GM19438 (cell line): Measurements from ENCODE around the gene FILIP1.
"Not testable (repeated sequence)": the region's sequence is repeated elsewhere in the genome, so short reads cannot be mapped to it uniquely, and the experiment has no call there.

Experiments used
- ATAC-seq: cut with Tn5 transposase; IDR thresholded peaks from one replicate; pipeline ENCODE4 v1.9.1; 2021; ENCODE audit warnings: low read depth; ENCODE audit not compliant: unreplicated experiment

The FILIP1 gene

GRCh38 chr6:75424618-75425548 lies 68.7 kb downstream of the FILIP1 start:
- ATAC-seq: no peak

DNA sequence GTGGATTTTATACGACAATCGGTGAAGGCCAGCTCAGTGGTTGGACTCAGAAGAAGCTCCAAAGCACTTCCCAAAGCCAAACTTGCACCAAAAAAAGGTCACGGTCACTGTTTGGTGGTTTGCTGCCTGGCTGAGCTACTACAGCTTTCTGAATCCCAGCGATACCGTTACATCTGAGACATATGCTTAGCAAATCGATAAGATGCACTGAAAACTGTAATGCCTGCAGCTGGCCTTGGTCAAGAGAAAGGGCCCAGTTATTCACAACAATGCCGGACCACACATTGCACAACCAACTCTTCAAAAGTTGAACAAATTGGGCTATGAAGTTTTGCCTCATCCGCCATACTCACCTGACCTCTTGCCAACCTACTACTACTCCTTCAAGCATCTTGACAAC lies 70.2 kb downstream of the FILIP1 start:
- ATAC-seq: no peak

DNA sequence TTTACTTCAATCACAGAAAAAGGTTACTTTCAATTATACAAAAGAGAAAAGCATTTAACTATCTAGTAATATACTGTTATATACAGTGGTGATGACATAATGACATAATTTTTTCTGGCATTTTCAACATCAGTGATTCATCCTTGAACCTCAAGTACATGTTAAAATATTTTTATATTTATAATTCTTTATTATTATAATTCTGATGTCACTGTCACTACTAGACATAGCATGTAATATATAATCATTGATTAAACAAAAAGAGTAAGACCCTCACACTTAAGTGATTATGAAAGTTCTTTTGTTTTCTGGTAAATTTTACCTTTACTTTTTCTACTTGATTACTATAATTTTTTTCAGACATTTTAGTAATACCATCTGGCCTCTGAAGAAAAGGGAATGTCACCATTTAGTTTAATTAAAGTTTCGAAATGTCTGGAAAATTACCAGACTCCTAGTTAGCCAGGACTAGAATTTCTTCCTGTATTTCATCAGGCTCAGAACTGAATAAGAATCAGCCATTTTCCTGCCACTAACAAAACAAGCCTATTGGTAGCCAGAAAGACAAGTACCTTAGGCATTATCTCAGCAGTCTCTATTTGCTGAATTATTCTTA lies 71.5 kb downstream of the FILIP1 start:
- no peak for ATAC-seq

DNA sequence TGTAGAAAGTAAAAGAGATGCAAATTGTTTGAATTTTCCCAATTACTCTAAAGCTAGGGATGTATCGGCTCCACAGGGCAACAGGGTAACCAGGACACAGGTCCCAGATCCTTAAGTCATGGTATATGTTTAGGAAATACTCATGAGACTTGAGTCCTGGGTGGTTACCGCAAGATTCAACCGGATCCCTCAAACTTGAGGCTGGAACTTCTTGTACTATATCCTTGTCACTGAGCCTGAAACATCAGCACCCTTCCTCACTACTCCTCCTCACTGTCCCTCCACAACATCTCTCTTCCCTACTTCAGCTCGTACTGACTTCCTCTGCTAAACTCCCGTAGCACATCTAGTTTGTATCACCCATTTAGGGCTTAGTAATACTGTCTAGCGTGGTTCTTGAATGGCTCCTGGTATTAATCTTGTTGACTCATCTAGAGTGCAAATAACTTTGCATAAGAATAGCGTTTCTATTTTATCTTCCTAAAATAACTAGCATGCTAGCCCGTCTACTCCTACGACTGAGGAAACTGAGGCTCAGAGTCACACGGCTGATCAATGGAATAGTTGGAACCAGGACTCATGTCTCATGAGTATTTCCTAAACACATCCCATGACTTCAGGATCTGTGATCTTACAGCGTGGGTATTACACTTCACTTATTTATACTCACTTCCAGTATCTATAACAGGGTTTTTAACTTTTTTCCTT lies 72.1 kb downstream of the FILIP1 start:
- no peak for ATAC-seq

DNA sequence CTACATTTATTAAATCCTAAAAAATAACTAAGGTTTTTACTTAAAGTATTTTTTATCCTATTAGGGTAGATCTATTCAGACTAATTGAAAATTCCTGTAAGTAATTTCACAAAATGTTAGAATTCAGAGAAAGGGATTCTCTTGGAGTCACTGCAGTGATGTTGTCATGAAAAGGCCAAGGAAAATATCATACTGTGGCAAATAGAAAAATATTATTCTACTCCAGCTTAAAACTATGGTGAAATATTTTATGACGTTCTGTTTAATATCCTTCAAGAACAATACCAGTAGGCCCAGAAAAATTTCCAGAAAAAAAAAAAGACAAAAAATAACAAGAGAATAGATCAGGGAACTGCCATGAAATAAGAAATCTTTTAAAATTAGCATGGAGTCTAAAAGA lies 73.6 kb downstream of the FILIP1 start:
- ATAC-seq: no peak

DNA sequence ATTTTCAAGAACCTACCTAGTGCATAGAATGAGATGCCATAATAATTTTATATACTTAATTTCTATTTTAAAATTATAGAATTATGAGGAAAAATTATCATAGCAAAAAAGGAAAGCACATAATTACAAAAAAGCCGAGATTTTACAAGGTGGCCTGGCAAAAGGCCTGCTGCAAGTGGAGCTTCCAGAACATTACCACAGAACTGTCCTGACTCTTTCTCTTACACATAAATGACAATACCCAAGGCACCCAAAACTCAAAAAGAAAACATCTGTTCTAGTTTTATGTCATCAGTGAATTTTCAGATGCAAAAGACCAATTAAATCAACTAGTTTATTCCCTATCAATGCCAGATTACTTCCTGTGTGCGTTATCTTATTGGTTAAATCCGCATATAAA lies 74.2 kb downstream of the FILIP1 start:
- no peak for ATAC-seq

DNA sequence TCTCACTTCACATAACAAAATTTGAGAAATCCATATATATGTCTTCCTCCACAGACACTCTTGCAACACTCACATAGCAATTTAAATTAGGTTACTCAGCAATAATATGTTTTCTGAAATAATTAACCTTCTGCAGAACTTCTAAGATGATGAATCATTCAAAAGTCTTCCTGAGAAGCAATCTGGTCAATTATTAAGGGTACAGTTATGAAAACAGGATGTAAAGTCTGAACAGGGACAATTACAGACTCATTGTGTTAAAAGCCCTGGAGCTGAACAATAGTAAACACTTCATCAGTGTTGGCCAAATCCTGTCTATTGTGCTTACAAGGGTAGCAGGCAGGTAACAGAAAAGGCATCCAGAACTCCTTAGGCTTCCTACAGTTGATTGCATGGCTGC lies 75.4 kb downstream of the FILIP1 start:
- ATAC-seq: peak; percentile 90

GRCh38 chr6:75416443-75416842 lies 77.2 kb downstream of the FILIP1 start:
- ATAC-seq: no peak

GRCh38 chr6:75415804-75416203 lies 77.8 kb downstream of the FILIP1 start:
- ATAC-seq: no peak

DNA sequence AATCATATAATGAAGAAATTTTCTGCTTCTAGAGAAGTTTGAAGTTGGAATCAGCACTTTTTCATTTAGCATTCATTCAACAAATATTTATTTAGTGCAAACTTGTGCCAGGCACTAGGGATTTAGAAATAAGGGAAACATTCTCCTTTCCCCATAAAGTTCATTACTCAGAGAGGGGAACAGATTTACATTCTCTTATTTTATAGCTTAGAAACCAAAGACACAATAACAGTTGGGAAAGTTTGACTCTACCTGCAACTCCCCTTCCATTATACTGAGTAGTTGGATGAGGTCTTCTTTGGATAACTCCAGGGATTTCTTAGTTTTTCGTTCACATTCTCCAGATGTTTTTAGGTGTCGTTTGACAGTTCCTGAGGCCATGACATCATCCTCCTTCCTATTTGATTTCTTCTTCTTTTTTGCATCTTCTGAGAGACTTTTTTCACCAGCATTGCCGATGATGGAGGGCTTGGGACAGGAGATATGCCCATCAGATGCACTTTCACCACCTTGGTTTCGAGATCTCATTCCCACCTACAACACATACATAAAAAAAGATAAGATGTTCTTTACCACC lies 79.1 kb downstream of the FILIP1 start:
- no peak for ATAC-seq

GRCh38 chr6:75412969-75413662 lies 80.5 kb downstream of the FILIP1 start:
- no peak for ATAC-seq

DNA sequence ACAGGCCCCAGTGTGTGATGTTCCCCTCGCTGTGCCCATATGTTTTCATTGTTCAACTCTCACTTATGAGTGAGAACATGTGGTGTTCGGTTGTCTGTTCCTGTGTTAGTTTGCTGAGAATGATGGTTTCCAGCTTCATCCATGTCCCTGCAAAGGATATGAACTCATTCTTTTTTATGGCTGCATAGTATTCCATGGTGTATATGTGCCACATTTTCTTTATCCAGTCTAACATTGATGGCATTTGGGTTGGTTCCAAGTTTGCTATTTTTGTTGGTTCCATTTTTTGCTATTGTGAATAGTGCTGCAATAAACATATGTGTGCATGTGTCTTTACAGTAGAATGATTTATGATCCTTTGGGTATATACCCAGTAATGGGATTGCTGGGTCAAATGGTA lies 83.0 kb downstream of the FILIP1 start:
- not testable (repeated sequence) for ATAC-seq

DNA sequence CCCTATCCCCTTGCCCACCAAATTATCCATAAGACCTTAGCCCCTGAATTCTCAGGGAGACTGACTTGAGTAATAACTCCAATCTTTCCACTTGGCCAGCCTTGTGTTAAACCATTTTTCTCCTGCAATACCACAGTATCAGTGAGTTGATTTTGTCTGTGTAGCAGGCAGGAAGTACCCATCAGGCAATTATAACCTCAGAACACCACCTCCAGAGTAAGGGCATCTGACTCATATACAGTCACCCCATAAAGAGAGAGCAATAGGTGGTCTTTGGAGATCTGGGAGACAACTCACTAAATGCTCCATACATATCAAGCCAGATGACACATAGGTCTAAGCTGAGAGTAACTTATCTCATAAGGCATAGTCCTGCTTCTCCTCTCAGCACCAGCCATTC lies 83.7 kb downstream of the FILIP1 start:
- no peak for ATAC-seq

- no peak for ATAC-seq
These were observed 84.3 kb downstream of the FILIP1 start for GRCh38 chr6:75409286-75409685.

DNA sequence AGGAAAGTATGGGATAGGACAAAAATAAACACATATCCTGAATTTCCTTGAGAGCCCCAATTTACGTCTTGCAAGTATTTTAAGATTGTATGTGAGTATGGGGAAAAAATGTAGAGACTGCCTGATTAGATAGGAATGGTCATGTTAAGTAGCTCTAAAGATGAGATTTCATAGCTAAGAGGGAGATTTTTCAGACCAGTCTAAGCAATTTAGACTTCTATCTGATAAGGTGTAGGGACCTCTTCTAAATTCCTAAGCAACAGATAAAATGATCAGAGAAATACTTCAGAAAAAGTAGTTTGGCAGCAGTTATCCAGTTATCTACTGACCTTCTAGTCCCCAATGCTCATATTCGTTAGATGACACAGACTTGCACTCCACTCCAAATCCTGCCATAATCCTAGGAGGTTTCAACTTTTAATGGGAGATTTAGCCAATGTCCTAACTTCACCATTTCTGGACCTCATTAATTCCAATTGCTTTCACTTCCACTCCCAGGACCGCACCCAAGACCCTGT lies 90.0 kb downstream of the FILIP1 start:
- no peak for ATAC-seq

DNA sequence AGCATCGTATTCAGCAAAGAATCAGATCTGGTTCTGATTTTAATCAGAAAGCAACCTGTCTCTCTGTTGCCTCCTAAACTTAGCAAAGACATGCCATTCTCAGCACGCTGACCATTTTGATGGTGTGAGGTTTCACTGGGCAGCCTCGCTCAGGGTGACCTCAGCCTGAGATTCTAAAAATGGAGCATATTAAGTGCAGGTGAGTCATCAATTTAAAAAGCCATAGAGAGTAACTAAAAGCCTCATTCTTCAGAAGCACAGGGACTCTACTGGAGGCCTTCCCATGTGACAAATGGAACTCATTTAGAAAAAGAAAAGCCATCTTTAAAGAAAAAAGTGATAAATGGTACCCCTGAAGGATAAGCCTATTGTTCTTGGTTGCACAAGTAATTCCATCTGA lies 91.3 kb downstream of the FILIP1 start:
- ATAC-seq: no peak

GRCh38 chr6:75397656-75398465 lies 95.7 kb downstream of the FILIP1 start:
- no peak for ATAC-seq

DNA sequence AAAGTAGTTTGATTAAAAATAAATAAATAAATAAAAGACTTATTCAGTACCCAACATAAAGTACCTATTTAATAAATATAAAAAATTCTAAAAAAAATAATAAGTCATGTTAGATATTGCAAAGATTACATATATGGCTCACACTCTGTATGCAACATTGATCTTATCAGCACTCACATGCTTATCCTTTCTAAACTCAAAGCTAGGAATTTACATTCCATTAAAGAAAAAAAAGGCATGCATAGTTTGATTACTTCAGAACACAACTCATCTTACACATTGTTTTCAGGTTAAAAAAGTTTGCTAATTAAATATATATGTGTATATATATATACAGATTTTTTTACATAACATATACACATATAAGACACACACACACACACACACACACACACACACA lies 96.4 kb downstream of the FILIP1 start:
- no peak for ATAC-seq

- no peak for ATAC-seq
These were observed 97.4 kb downstream of the FILIP1 start for GRCh38 chr6:75396005-75396800.
